ENCODE results near the gene IGLON5. TPM values are rescaled to one million over a fixed set of nuclear protein-coding genes. Genes with fewer than 3 reads are reported as not detected.

IGLON5 gene
- total RNA-seq, 2 experiments from 2014 or later, result not detected

- no peaks in the 10 kb centered on the region for H3K36me3 Mint-ChIP-seq (ENCODE audit: low read depth)
Observed at GRCh38 chr19:51380379-51380778, 68.9 kb downstream of the IGLON5 start.

More at GRCh38 chr19:51380379-51380778, 68.9 kb downstream of the IGLON5 start:
- H3K4me3 Mint-ChIP-seq, result no peak overlapping the region
- POLR2A ChIA-PET, result no interaction called here
- no peak for DNase-seq
- peaks cover 5% of the 10 kb centered on the region for H3K9me3 Mint-ChIP-seq
- CTCF ChIA-PET, result no interaction called here
- H3K27me3 Mint-ChIP-seq, result no peaks in the 10 kb centered on the region
- peak overlapping the region; percentile 36 for H3K27ac Mint-ChIP-seq
- peaks cover 39% of the 10 kb centered on the region for H3K4me1 Mint-ChIP-seq

Other genes with a start within 250 kb of the IGLON5 start
- not detected for gene KLK13, start 246.6 kb upstream of the IGLON5 start, total RNA-seq
- under 1 TPM; 0.35 to 0.67 TPM for gene KLK14, start 228.8 kb upstream of the IGLON5 start, total RNA-seq
- gene CTU1, start 203.2 kb upstream of the IGLON5 start, total RNA-seq, result 1 to 10 TPM; 8.5 to 10.0 TPM
- gene SIGLEC9, start 186.7 kb upstream of the IGLON5 start, total RNA-seq, result under 1 TPM; 0.20 to 0.27 TPM
- not detected for gene SIGLEC7, start 169.3 kb upstream of the IGLON5 start, total RNA-seq
- 1 to 10 TPM; 3.7 to 3.9 TPM for gene CD33, start 86.6 kb upstream of the IGLON5 start, total RNA-seq
- gene SIGLECL1, start 60.6 kb upstream of the IGLON5 start, total RNA-seq, result not detected
- 1 to 10 TPM in 1 of 2 experiments, under 1 TPM in 1; 0.99 to 1.2 TPM for gene VSIG10L, start 30.5 kb downstream of the IGLON5 start, total RNA-seq
- gene ETFB, start 54.7 kb downstream of the IGLON5 start, total RNA-seq, result 100 to 1,000 TPM; 108 to 132 TPM
- 1 to 10 TPM; 3.1 to 3.3 TPM for gene CLDND2, start 57.4 kb downstream of the IGLON5 start, total RNA-seq
- 10 to 100 TPM; 67.2 to 71.7 TPM for gene NKG7, start 61.0 kb downstream of the IGLON5 start, total RNA-seq
- gene LIM2, start 76.3 kb downstream of the IGLON5 start, total RNA-seq, result not detected
- gene C19orf84, start 78.9 kb downstream of the IGLON5 start, total RNA-seq, result not detected
- under 1 TPM; 0.72 to 0.98 TPM for gene SIGLEC10, start 106.0 kb downstream of the IGLON5 start, total RNA-seq
- gene SIGLEC8, start 146.8 kb downstream of the IGLON5 start, total RNA-seq, result not detected
- not detected for gene CEACAM18, start 166.9 kb downstream of the IGLON5 start, total RNA-seq
- 1 to 10 TPM; 1.0 to 1.1 TPM for gene SIGLEC12, start 190.2 kb downstream of the IGLON5 start, total RNA-seq
- gene SIGLEC6, start 220.0 kb downstream of the IGLON5 start, total RNA-seq, result under 1 TPM; 0.29 to 0.69 TPM

Measured in activated CD4-positive, alpha-beta T cell treated with anti-CD3 and anti-CD28 coated beads, Interleukin-2, amount 10 ng/mL, durations not matched to agents 7 days and 5 days (primary cell).